H1 (cell line): ENCODE results near the gene MRTFA. TPM values are rescaled to one million over a fixed set of nuclear protein-coding genes. Genes with fewer than 3 reads are reported as not detected.

Experiments used
- CTCF ChIA-PET: fragments of 300-600 bp; sonication (Branson Sonifier 250); formaldehyde crosslinking; loops from one replicate; lab custom pipeline; 2021; ENCODE audit not compliant: partially characterized antibody; lab: Charles Lee
- POLR2A ChIA-PET: fragments of 300-600 bp; sonication (Branson Sonifier 250); formaldehyde crosslinking; loops from one replicate; lab custom pipeline; 2021; ENCODE audit warnings: inconsistent platforms; ENCODE audit not compliant: partially characterized antibody; lab: Charles Lee
- DNase-seq, 2 experiments: peaks; one replicate each; pipeline versions ENCODE4 v3.0.0 to v3.0.0-alpha.2; 2010 to 2022; ENCODE audit warnings: low spot score in 2 of 2, low read depth in 1 of 2, mixed read lengths in 1 of 2
- FAIRE-seq: peaks from 2 replicates; lab custom pipeline; 2011; peaks lifted over from hg19 to GRCh38; lab: Jason Lieb, UNC
- H2AFZ ChIP-seq: 2 replicates; pipeline ENCODE4 v1.8.1; 2012; ENCODE audit warnings: low read length, inconsistent platforms
- H2AK5ac ChIP-seq: 2 replicates; pipeline ENCODE4 v1.6.1; 2013; ENCODE audit warnings: low read depth, low read length
- H2BK120ac ChIP-seq: replicated peaks from 2 replicates; pipeline ENCODE3; 2013; ENCODE audit warnings: low read depth, low read length, inconsistent platforms
- H2BK12ac ChIP-seq: 2 replicates; pipeline ENCODE4 v1.6.1; 2013; ENCODE audit warnings: low read depth, low read length
- H2BK15ac ChIP-seq: 2 replicates; pipeline ENCODE4 v1.6.1; 2013; ENCODE audit warnings: low read length
- H2BK20ac ChIP-seq: 2 replicates; pipeline ENCODE4 v1.6.1; 2013; ENCODE audit warnings: low read length
- H2BK5ac ChIP-seq: 2 replicates; pipeline ENCODE4 v1.6.1; 2013; ENCODE audit warnings: low read depth, low read length
- H3K14ac ChIP-seq: 2 replicates; pipeline ENCODE4 v1.6.1; 2013; ENCODE audit warnings: inconsistent platforms; ENCODE audit not compliant: insufficient read length
- H3K18ac ChIP-seq: 2 replicates; pipeline ENCODE4 v1.6.1; 2013; ENCODE audit warnings: low read length; ENCODE audit errors: extremely low read depth
- H3K23ac ChIP-seq: 2 replicates; pipeline ENCODE4 v1.6.1; 2013; ENCODE audit warnings: inconsistent platforms; ENCODE audit not compliant: insufficient read length
- H3K23me2 ChIP-seq: 2 replicates; pipeline ENCODE4 v1.6.1; 2013; ENCODE audit warnings: low read depth, low read length
- H3K27ac ChIP-seq: 2 replicates; pipeline ENCODE4 v1.6.1; 2011; ENCODE audit warnings: low read depth, low read length, inconsistent platforms
- H3K27me3 ChIP-seq, 4 experiments: replicated peaks in 1 of 4; 1 replicate in 1 of 4; 2 replicates in 3 of 4; pipeline versions ENCODE4 v1.6.1 to v1.8.1; 2011 to 2013; ENCODE audit warnings: low read length in 3 of 4, mild to moderate bottlenecking in 3 of 4, inconsistent platforms in 2 of 4, mixed read lengths in 2 of 4, moderate library complexity in 1 of 4; ENCODE audit not compliant: control insufficient read depth in 3 of 4, insufficient read depth in 3 of 4; ENCODE audit errors: extremely low read depth in 1 of 4
- H3K36me3 ChIP-seq, 4 experiments: 2 replicates each; pipeline versions ENCODE4 v1.6.1 to v1.8.1; 2011 to 2013; ENCODE audit warnings: mild to moderate bottlenecking in 4 of 4, low read length in 3 of 4, moderate library complexity in 2 of 4, control low read depth in 1 of 4, inconsistent platforms in 1 of 4; ENCODE audit not compliant: insufficient read depth in 4 of 4, control insufficient read depth in 2 of 4
- H3K4ac ChIP-seq: replicated peaks from 2 replicates; pipeline ENCODE3; 2013; ENCODE audit warnings: low read length, low read depth, mixed read lengths, inconsistent platforms; ENCODE audit not compliant: insufficient read length
- H3K4me1 ChIP-seq, 4 experiments: replicated peaks in 1 of 4; 1 replicate in 1 of 4; 2 replicates in 3 of 4; pipeline versions ENCODE4 v1.6.1 to v1.8.1; 2011 to 2013; ENCODE audit warnings: low read length in 3 of 4, inconsistent platforms in 2 of 4, mixed read lengths in 1 of 4; ENCODE audit not compliant: insufficient read depth in 4 of 4, control insufficient read depth in 3 of 4
- H3K4me2 ChIP-seq, 2 experiments: 2 replicates each; pipeline versions ENCODE4 v1.6.1 to v1.8.1; 2011 to 2013; ENCODE audit warnings: low read depth in 2 of 2, low read length in 2 of 2, control low read depth in 1 of 2, inconsistent platforms in 1 of 2, mild to moderate bottlenecking in 1 of 2; ENCODE audit not compliant: insufficient read depth in 1 of 2
- H3K4me3 ChIP-seq, 4 experiments: fragments of 200-600, 300-600 bp in 1 of 4; sonication (generic), shearing (Covaris generic), sonication (Bioruptor Twin) in 1 of 4; 2 replicates each; pipeline versions ENCODE4 v1.5.1 to v1.8.1; 2011 to 2016; ENCODE audit warnings: low read length in 4 of 4, low read depth in 3 of 4, control low read depth in 2 of 4, inconsistent platforms in 2 of 4, mild to moderate bottlenecking in 2 of 4, mixed read lengths in 1 of 4, moderate library complexity in 1 of 4; ENCODE audit not compliant: insufficient read depth in 2 of 4; ENCODE audit errors: extremely low read depth in 1 of 4
- H3K56ac ChIP-seq: replicated peaks from 2 replicates; pipeline ENCODE3; 2013; ENCODE audit warnings: low read depth, mild to moderate bottlenecking, mixed read lengths, low read length, inconsistent platforms; ENCODE audit not compliant: insufficient read length
- H3K79me1 ChIP-seq: 2 replicates; pipeline ENCODE4 v1.6.1; 2013; ENCODE audit warnings: low read depth, low read length, control low read depth
- H3K79me2 ChIP-seq, 2 experiments: 2 replicates each; pipeline versions ENCODE4 v1.6.1 to v1.8.1; 2012 to 2013; ENCODE audit warnings: low read length in 2 of 2, mild to moderate bottlenecking in 2 of 2, inconsistent platforms in 1 of 2; ENCODE audit not compliant: insufficient read depth in 2 of 2, control insufficient read depth in 1 of 2
- H3K9ac ChIP-seq, 4 experiments: replicated peaks in 1 of 4; 1 replicate in 1 of 4; 2 replicates in 3 of 4; pipeline versions ENCODE4 v1.6.1 to v1.8.1; 2011 to 2013; ENCODE audit warnings: low read depth in 3 of 4, low read length in 3 of 4, control low read depth in 2 of 4, mild to moderate bottlenecking in 2 of 4, moderate library complexity in 2 of 4, inconsistent platforms in 1 of 4; ENCODE audit errors: extremely low read depth in 1 of 4
- H3K9me3 ChIP-seq, 2 experiments: 2 replicates each; pipeline versions ENCODE4 v1.6.1 to v1.8.1; 2012 to 2013; ENCODE audit warnings: mild to moderate bottlenecking in 2 of 2, moderate library complexity in 2 of 2, control low read depth in 1 of 2, inconsistent platforms in 1 of 2, low read depth in 1 of 2, low read length in 1 of 2, mixed read lengths in 1 of 2; ENCODE audit not compliant: insufficient read depth in 2 of 2
- H4K20me1 ChIP-seq, 2 experiments: replicated peaks in 1 of 2; 2 replicates each; pipeline versions ENCODE3 to v1.8.1; 2011 to 2013; ENCODE audit warnings: inconsistent platforms in 2 of 2, low read length in 2 of 2, mild to moderate bottlenecking in 1 of 2; ENCODE audit not compliant: insufficient read depth in 2 of 2, control insufficient read depth in 1 of 2
- H4K5ac ChIP-seq: 2 replicates; pipeline ENCODE4 v1.6.1; 2013; ENCODE audit warnings: low read length, low read depth, mixed read lengths, inconsistent platforms; ENCODE audit not compliant: insufficient read length
- H4K8ac ChIP-seq: 2 replicates; pipeline ENCODE4 v1.8.0; 2013; ENCODE audit warnings: mild to moderate bottlenecking, moderate library complexity, low read length, inconsistent platforms; ENCODE audit not compliant: insufficient read depth; ENCODE audit errors: extremely low read depth
- H4K91ac ChIP-seq: replicated peaks from 2 replicates; pipeline ENCODE3; 2013; ENCODE audit warnings: low read length, mixed read lengths, inconsistent platforms; ENCODE audit not compliant: insufficient read length
- EP300 ChIP-seq, 2 experiments: IDR thresholded peaks; 1 replicate in 1 of 2; 2 replicates in 1 of 2; pipeline ENCODE4 v1.6.1; 2011 to 2012; ENCODE audit warnings: low read depth in 2 of 2, low read length in 2 of 2, mild to moderate bottlenecking in 2 of 2, borderline replicate concordance in 1 of 2, inconsistent platforms in 1 of 2, moderate library complexity in 1 of 2
- FOSL1 ChIP-seq: IDR thresholded peaks from 2 replicates; pipeline ENCODE4 v1.6.1; 2011; ENCODE audit warnings: mild to moderate bottlenecking, low read depth, low read length, moderate library complexity; ENCODE audit not compliant: insufficient read depth
- HDAC2 ChIP-seq, 2 experiments: fragments of 300-600 bp in 1 of 2; sonication (generic) in 1 of 2; IDR thresholded peaks; 2 replicates each; pipeline ENCODE4 v1.6.1; 2011 to 2012; ENCODE audit warnings: low read depth in 2 of 2, low read length in 2 of 2, mild to moderate bottlenecking in 2 of 2, moderate library complexity in 2 of 2, borderline replicate concordance in 1 of 2, inconsistent platforms in 1 of 2
- POLR2A ChIP-seq, 2 experiments: IDR thresholded peaks; 1 replicate in 1 of 2; 2 replicates in 1 of 2; pipeline ENCODE4 v1.6.1; 2011; ENCODE audit warnings: low read depth in 2 of 2, low read length in 2 of 2, mild to moderate bottlenecking in 2 of 2; ENCODE audit errors: control extremely low read depth in 1 of 2
- RAD21 ChIP-seq, 2 experiments: IDR thresholded peaks in 1 of 2; conservative IDR thresholded peaks in 1 of 2; 2 replicates each; pipeline ENCODE4 v1.6.1; 2011; ENCODE audit warnings: low read depth in 2 of 2, low read length in 2 of 2, improper control_type of control experiment in 1 of 2, inconsistent platforms in 1 of 2, mild to moderate bottlenecking in 1 of 2, moderate library complexity in 1 of 2
- SIN3A ChIP-seq, 2 experiments: IDR thresholded peaks in 1 of 2; conservative IDR thresholded peaks in 1 of 2; 2 replicates each; pipeline ENCODE4 v1.6.1; 2011 to 2012; ENCODE audit warnings: low read length in 2 of 2, improper control_type of control experiment in 1 of 2, low read depth in 1 of 2, mild to moderate bottlenecking in 1 of 2
- TAF7 ChIP-seq: optimal IDR thresholded peaks from 2 replicates; pipeline ENCODE3; 2011; ENCODE audit warnings: low read depth, mild to moderate bottlenecking, inconsistent platforms, low read length, moderate library complexity, borderline replicate concordance
- WGBS, 2 experiments: shearing (Covaris generic) in 1 of 2; methylation state at CpG; one replicate each; pipeline versions ENCODE4 v1.1.6 to v1.1.7; 2013 to 2015; ENCODE audit warnings: low lambda C conversion rate in 2 of 2, mixed read lengths in 2 of 2, inconsistent platforms in 1 of 2, low coverage in 1 of 2, missing lambda C conversion rate in 1 of 2; ENCODE audit not compliant: insufficient replicate concordance in 2 of 2, insufficient coverage in 1 of 2, insufficient read length in 1 of 2; ENCODE audit errors: extremely low coverage in 1 of 2, missing lambda C conversion rate in 1 of 2; 5-methylcytosine and 5-hydroxymethylcytosine counted together
- polyA plus RNA-seq, 7 experiments: library from polyadenylated mRNA; depleted of rRNA in 3 of 7; stranded (reverse) in 5 of 7; unstranded in 2 of 7; fragments of >200 nt in 5 of 7; fragments of 200-250 nt in 2 of 7; gene quantifications; 1 replicate in 5 of 7; 2 replicates in 1 of 7; 4 replicates in 1 of 7; pipeline versions ENCODE4 v1.2.1 to v1.2.3, GENCODE V29; 2011 to 2013; ENCODE audit warnings: missing spikeins in 2 of 7, mixed read lengths in 2 of 7
- total RNA-seq: library from RNA; stranded (reverse); fragmentation: NEBNext Ultra II Directional; extraction: Animal tissue kit (Norgen Biotek cat#: 25700); gene quantifications from 2 replicates; pipeline ENCODE4 v1.2.1, GENCODE V29; 2021
- TF ChIP-seq, protein P1 (sequence below): IDR thresholded peaks from 2 replicates; pipeline ENCODE4 v1.6.1; 2011; ENCODE audit warnings: low read depth, mild to moderate bottlenecking, low read length; ENCODE audit not compliant: insufficient read depth

The MRTFA gene
- total and polyA plus RNA-seq, 2 of the 8 experiments (the other 6 are each of a cell fraction or from before 2014, with no cell fraction given), result 5.4 to 37.9 TPM

DNA sequence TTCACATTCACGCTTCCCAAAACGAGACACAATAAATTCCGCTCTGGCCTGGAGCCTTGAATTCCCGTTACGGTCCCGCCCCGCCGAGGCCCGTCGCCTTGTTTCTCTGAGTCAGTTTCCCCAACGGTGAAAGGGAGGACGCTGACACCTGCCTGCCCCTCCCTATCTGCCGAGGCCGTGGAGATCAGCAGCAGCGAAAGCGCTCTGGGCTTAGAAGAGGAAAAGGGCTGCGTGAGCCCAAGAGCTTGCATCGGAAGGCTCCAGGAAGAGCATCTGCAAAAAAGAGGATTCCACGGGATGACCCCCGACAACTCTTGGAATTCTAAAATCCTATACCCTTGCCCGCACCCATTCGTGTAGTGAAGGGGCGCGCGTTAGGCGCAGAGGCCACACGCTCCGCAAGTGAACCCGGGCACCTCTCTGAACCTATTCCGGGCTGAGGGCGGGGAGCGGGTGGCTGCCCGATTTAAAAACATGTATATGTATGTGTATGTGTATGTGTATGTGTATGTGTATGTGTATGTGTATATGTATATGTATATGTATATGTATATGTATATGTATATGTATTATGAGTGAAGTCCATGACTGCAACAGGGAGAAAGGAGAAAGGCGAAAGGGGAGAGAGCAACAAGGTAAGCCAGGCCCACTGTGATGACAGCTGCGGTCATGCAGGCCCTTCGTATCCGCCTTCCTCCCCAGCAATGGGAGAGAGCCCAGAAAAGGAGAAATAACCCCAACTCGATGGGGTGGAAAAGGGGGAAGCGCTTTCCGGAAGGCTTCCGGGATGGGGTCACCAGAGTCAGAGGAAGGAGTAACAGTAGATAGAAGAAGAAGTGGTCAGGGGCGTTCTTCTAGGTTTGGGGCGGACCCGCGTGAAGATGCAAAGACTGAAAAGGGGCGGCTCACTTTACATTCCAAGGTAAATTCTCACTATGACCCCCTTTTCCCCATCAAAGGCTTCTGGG lies 948 bp upstream of the MRTFA start:
- Histone ChIP-seq H3K23ac (no peak overlapping the region), H3K56ac (no peak overlapping the region), H4K8ac (peak overlapping the region; percentile 47; the same call in 1 of the 2 replicates), H3K4me3 (peak overlapping the region; percentile 45 to 87 (median 70)), H3K4me1 (peaks cover 0 to 8% (median 4%) of the 10 kb centered on the region in 4 experiments; a peak in 6 of 7 replicates), H2BK15ac (no peak overlapping the region), H4K5ac (peak overlapping the region; percentile 45), H3K27me3 (no peaks in the 10 kb centered on the region), H3K4me2 (peak overlapping the region; percentile 95 to 100), H4K20me1 (peaks cover 8 to 9% of the 10 kb centered on the region in 2 experiments), H2BK120ac (no peak overlapping the region), H3K23me2 (peaks cover 13% of the 10 kb centered on the region; the same call in 1 of the 2 replicates), H3K9me3 (no peaks in the 10 kb centered on the region), H2AFZ (peak overlapping the region; percentile 94), H2BK12ac (0 out of 2 replicates have a peak overlapping the region, but pooled peaks have one; percentile 75), H3K79me1 (peaks cover 10% of the 10 kb centered on the region), H3K4ac (no peak overlapping the region), H3K27ac (no peak overlapping the region), H3K36me3 (no peaks in the 10 kb centered on the region), H2AK5ac (no peak overlapping the region), H3K18ac (peak overlapping the region; percentile 4), H2BK20ac (no peak overlapping the region), H3K14ac (no peak overlapping the region), H4K91ac (no peak overlapping the region), H3K79me2 (peaks cover 7 to 36% of the 10 kb centered on the region in 2 experiments), H2BK5ac (no peak overlapping the region), H3K9ac (peak overlapping the region in 3 of 4 experiments; percentile 45 to 57 (median 56); a peak in 5 of 7 replicates)
- WGBS, 2 experiments, result 31% methylated on average over 46 of the region's 46 CpGs; no CpG with 5 or more reads in 1 of the 2 experiments
- ChIA-PET POLR2A (interaction anchor here (0.7 to 1.9 kb wide), 13 partner anchors 9 to 253 kb away, joined by 3 to 8 read pairs (median 3); no protein-coding TSS in a partner anchor), CTCF (interaction anchor here (0.5 to 1.4 kb wide), 4 partner anchors 8 to 202 kb away, joined by 3 to 5 read pairs (median 4); no protein-coding TSS in a partner anchor)
- FAIRE-seq (no peak), DNase-seq (peak in 1 of 2 experiments; percentile 55)
- TF ChIP-seq TAF7 (no peak), SIN3A (conservative IDR thresholded peaks at IDR 0.05 in 1 of 2, IDR thresholded peaks at IDR 0.05 in 1 of 2; ENCODE audit: low read depth in 1 of 2, low read length in 2 of 2) (no peak), FOSL1 (no peak), HDAC2 (IDR thresholded peaks at IDR 0.05; ENCODE audit: borderline replicate concordance in 1 of 2, low read depth in 2 of 2, low read length in 2 of 2) (peak in 1 of 2 experiments; percentile 33; a peak in 1 of 4 replicates), POLR2A (IDR thresholded peaks at IDR 0.05; ENCODE audit: control extremely low read depth in 1 of 2, low read depth in 2 of 2, low read length in 2 of 2) (no peak), RAD21 (IDR thresholded peaks at IDR 0.05 in 1 of 2, conservative IDR thresholded peaks at IDR 0.05 in 1 of 2; ENCODE audit: low read depth in 2 of 2, low read length in 2 of 2) (no peak), EP300 (IDR thresholded peaks at IDR 0.05; ENCODE audit: borderline replicate concordance in 1 of 2, low read depth in 2 of 2, low read length in 2 of 2) (no peak)
- TF ChIP-seq, protein P1, sequence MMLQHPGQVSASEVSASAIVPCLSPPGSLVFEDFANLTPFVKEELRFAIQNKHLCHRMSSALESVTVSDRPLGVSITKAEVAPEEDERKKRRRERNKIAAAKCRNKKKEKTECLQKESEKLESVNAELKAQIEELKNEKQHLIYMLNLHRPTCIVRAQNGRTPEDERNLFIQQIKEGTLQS, result no peak
